Stimulated activated CD8-positive, alpha-beta memory T cell treated with anti-CD3 and anti-CD28 coated beads, Interleukin-7, amount 100 ng/mL, for 48 hours (primary cell): ENCODE results near the gene KIAA1958.
"Not testable (repeated sequence)": the region's sequence is repeated elsewhere in the genome, so short reads cannot be mapped to it uniquely, and the experiment has no call there.

Source experiments
- DNase-seq, 2 donors: peaks; one replicate each; pipeline ENCODE4 v3.0.0-alpha.2; 2020; ENCODE audit warnings: low read depth in 1 of 2; ENCODE audit errors: extremely low read depth in 1 of 2

The KIAA1958 gene

DNA sequence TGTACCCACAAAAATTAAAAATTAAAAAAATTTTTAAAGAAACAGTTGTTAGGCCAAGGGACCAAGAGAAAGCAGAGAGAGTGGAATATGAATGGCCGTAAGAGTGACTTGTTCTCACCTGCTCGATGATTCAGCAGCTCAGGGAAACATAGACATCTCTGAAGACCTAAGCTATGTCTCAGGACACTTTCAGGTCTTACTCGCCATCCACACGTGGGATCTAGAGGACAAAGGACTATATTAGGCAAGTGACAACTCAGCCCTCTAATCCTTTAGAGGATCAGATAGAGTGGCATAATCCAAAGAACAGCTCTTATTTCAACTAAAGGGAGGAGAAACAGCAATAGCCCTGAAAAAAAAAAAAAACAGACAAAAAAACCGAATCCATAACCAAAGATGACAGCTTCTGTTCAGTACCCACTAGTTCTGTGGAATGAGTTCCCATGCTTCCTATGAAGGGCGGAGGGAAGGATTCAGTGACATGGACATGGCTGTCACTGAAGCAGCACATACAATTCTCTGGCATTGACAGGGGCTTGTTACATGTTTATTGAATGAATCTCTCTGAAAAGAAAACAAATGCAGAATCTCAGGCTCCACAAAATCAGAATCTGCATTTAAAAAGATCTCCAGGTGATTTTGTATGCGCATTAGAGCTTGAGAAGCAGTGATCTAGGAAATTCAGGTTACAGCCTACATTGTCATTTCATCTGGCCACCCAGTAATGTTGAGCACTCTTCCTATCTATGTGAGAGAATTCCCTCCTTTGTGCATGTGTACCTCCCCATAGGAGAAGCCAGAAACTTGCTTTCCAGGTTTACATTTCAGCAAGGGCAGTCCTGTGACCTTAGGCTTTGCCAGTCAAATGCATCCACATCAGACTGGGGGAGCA lies 96.0 kb downstream of the KIAA1958 start:
- no peak for DNase-seq

DNA sequence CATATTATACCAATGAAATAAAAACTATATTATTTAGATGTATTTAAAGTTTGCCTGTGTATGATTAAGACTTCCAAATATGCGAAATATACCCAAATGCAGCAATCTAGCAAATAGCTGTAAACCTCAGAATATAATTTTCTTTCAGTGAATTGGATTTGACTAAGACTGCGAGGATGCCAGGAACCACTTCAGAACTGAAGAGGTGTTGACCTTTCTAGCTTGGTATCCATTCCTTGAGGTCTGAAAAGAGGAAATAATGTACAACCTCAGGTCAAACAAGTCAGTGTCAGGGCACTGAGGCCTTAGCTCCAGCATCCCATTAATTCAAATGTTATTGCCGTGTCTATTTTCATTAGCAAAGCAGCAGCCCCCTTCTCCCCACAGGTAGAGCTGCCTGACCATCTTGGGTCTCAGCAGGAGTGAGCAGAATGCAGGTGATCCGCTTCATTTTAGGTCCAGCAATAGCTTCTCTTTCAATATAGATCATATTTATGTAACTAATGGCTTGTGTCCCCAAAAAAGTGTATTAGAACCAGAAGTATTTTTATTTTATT lies 100.0 kb downstream of the KIAA1958 start:
- no peak for DNase-seq

DNA sequence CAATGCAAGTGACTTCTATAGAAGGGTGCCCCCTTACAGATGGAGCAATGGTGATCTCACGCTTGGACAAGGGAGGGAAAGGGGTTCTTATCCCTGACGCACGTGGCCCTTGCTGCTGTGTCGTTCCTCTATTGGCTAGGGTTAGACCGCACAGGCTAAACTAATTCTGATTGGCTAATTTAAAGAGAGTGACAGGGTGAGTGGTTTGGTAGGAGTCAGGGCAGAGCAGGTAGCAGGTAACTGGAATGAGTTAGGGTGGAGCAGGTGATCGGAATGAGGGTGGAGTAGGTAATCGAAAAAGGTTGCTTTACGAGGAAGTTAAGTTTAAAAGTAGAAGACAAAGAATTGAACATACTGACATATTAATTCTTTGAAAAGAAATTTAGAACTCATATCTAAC lies 105.2 kb downstream of the KIAA1958 start:
- DNase-seq: not testable (repeated sequence)

DNA sequence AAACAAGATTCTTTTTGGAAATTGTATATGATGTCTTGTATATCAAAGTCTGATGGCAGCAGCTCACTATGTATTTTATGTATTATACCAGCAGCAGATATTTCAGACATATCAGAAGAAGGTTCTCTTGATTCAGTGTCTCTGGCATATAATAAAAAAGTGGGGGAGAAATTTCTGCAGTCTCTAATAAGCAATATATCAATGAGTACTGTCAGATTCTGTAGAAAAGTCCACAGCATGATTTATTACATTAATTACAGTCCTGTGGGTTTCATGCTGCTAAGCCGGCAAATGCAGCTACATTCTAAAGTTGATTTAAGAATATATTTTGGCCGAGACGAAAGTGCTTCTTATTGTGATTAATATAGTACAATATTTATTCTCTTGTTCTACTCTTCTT lies 113.1 kb downstream of the KIAA1958 start:
- DNase-seq: no peak

DNA sequence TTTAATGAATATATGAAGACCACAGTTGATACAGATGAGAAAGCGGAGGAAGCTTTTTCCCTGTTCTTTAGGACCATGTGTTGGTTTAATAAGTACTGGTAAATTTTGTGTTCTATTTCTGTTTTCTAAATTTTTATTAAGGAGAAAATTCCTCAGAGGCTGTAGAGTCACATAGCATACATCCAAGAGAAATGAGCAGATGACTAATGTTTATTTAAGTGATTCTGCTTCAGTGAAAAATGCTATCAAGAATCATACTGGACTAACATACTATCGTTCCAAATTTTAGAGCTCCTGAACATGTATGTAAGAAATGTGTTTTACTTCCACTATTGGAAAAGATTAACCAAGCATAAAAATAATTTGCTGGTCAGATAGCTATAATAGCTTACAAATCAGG lies 115.0 kb downstream of the KIAA1958 start:
- no peak for DNase-seq

DNA sequence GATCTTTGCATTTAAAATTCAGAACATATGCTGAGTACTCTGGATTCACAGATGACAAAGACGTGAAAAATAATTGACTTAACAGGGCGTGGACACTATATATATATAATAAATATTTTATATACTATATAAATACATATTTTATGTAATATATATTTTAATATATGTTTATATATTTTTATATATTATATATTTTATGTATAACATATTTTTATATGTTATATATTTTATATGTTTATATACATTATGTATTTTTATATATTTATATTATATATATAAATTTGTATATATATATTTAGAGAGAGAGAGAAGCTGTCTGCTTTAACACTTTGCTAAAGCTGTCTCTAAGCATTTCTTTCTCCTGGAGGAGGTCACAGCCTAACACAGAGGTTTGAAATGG lies 118.2 kb downstream of the KIAA1958 start:
- no peak for DNase-seq

DNA sequence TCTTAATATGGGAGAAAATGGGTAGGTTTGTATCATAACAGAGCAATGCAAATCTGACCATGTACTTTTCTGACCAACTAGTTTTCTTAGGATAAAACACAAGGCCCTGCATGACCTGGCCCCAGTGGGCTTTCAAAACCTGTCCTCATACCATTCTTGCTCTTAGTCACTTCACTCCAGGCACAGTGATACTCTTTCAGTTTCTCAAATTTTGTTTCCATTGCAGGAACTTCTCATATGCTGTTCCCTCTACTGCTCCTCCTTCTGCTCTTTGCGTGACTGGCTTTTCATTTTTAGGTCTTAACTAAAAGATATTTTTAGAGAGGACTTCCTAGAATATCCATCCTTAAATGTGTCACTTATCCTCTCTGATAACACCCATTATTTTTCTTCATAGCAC lies 118.9 kb downstream of the KIAA1958 start:
- no peak for DNase-seq

DNA sequence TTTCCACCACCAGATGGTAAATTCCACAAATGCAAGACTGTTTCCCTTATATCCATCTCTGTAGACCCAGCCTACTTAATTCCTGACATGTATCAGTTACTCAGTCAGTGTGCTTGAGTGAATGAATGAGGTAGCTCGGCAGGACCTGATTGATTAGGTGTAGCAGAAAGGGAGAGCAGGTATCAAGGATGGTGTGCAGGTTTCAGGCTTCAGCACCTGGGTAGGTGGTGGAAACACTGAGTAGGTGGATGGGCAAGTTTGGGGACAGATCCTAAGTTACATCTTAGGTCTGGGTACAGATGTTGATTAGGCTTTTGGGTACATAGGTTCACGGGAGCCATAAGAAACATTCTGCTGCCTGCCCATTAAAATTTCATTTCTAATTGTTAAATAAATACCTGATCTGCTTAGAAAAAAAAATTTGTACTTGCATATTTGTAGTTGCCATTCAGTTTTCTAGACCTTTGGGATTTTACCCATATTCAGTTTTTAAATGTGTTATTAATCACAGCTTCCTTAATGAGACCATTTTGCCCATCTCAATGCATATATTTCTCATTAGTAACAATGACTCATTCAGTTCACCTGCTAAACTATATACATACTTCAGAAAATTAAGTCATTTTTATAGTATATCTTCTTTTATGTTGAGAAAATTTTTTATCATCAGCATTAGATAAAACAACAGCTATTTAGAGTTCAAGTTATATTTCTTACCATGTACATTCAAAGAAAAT lies 119.5 kb downstream of the KIAA1958 start:
- DNase-seq: no peak

DNA sequence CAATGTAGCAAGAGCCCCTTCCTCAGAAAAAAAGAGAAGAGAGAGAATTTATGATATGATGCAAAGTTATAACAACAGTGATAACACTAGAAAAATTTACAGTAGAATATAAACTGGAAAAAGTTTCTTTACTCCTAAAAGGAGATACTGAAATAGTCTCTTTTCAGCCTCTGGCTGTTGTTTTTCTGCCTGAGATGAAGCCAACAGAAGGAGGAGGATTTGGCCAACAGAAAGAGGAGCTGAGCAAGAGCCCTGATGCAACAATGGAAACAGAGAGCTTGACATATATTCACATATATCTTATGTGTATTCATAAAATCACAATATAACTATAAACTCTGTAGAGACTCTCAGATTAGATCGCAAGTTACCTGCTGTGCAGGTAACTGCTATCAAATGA lies 122.2 kb downstream of the KIAA1958 start:
- no peak for DNase-seq

DNA sequence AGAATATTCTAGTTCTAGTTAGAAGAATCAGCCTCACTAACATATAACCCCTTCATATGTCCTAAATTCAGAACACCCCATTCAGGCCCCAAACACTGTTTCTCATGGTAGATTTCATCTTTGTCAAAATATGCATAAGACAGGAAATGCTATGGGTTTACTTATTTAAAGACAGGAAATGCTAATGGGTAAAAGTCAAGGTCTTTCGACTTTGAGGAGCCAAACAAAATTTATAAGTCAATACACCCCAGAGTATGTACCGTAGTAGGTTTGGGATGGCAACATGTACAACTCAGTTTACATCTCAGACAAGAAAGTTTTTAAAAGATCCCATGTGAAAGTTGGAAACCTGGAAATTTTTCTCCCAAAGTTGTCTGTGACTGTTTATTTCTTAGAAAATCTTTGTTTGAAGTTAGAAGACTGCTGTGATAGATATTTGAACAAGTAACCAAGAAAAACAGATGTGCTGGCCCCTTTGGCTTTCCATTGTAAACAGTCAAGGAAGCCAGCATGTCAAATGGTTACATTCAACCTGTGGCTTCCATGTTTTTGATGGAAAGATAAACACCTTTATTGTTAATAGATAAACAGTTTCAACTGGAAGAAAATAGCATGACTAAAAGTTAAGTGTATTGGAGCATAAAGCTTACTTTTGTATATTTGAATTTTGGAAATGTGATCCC lies 129.1 kb downstream of the KIAA1958 start:
- DNase-seq: no peak

DNA sequence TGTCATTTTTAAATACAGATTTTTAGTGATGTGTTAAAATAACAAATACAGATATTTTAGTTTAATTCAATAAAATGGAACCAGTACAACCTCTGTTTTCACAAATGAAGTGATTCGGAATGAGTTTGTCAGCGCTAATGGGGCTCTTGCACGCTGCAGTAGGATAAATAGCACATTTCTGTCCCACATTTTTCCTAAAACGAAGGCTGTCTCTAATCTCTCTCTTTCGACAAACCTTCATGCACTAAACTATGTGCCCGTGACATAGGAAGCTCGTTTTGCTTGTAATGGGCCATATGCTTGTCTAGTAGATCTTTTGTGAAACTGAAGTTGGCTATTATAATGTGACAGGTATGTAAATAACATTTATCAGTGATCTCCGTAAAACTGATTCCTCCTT lies 130.7 kb downstream of the KIAA1958 start:
- no peak for DNase-seq

DNA sequence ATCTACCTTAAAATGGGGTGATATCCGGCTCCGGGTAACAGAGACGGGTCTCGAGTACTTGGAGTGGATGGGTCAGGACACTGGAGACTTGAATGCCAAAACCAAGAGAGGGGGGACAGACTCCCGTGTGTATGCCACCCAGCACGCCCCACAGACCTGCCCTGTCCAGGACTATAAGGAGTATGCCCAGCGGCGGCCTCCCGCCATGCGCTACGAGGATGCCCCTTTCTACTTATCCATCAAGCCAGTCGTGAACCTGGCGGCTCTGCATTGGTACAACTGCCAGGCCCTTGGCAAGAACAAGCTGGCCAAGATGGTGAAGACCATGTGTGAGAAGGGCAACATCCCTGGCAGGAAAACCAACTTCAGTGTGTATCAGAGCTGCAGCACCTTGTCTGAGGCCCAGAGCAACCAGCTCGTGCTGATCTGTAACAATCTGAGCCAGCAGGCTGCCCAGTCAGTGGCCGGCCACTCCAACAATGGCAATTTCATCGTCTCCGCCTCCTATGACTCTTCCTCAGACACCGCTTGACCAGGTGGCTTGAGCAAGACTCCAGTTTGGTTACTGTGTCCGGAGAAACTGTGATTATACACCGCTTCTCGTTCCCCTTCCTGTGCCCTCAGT lies 131.9 kb downstream of the KIAA1958 start:
- no peak for DNase-seq

DNA sequence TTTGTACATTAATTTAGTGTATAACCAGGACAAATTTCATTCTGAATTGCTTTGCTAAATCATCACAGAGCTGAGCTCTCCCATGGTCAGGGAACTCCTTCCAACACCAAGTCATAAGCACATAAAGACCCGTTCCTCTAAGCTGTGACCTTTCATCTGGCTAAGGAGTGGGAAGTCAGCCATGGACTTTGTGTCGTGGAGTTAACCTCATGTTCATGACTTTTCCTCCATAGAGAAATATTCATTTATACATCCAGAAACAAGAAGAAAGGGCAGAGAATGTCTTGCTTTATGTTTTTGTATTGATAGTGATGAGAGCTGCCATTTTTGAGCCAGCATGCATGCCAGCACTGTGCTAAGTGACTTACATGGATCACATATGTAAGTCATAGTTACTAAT lies 133.8 kb downstream of the KIAA1958 start:
- DNase-seq: no peak

DNA sequence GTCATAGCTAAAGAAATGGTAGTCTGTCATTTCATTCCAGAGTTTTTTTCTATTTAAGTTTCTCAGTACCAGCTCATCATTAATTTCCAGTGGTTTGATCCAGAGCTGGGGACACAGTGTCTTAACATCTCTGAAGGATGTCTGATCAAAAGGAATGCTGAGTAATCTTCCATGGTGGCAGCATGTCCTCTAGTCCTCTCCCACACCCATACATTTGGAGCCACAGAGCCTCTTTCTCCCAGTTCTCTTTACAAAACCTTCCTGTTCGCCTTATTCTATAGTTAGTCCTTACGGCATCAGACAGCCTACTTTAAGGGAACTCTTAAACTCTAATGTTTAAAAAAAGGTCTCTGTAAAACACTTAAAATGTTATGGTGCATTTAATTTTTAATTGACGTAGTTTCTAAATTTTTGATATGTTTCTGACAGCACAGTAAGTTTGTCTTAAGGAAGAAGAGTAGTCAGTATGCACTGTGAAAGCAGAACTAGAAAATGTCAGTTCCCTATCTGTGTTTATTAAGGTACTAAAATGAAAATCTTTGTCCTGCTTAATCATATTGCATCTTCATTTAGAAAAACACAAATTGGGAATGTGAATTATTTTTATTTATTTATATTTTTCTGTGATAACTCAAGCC lies 134.5 kb downstream of the KIAA1958 start:
- no peak for DNase-seq

DNA sequence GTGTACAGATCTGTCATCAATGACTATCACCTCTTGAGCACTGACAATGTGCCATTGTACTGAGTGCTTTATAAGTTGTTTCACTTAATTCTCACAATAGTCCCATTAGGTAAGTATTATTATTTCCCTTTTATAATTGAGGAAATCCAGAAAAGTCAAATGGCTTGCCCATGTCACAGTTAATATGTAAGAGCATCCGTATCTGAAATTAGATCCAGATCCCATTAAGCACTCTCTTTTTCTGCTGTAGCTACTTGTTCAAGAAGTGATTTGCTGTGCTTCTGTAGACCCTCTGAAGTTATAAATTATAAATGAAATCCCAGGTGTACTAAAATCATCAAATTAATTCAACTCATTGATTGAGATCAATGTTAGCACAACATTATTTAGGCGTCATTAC lies 136.6 kb downstream of the KIAA1958 start:
- DNase-seq: no peak

DNA sequence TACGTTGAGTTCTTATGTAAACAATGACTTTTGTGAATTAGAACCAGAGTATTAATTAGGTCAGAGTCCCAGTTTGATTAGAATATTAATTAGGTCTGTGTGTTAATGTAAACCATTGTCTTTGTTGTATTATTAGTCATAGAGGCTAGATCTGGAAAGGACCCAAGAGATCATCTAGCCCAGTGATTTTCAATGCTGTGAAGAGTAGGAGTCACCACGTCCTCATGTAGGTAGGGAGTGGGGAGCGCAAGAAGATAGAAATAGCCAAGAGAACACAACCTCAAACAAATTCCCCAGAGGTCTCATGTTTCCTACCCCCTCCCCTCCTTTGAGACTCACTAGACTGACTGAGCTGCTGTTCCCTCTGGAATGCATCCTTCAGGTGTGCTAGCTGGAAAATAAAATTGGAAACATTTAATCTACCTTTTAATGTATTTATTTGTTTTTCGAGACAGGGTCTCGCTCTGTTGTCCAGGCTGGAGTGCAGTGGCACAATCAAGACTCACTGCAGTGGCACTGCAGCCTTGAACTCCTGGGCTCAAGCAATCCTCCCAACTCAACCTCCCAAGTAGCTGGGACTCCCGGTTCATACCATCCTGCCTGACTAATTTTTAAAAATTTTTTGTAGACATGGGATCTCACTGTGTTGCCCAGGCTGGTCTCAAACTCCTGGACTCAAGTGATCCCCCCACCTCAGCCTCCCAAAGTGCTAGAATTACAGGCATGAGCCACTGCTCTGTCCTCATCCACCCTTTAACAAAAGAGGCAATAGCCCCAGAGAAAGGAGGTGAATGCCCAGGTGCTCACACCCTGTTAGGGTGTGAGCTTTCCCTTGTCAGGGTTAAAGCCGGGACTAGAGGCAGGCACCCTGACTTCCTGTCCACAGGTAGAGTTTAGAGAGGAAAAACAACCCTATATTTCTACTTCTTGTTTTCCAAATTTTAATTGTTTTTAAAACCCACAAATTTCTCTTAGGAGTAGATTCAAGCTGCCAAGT lies 138.4 kb downstream of the KIAA1958 start:
- DNase-seq: no peak

DNA sequence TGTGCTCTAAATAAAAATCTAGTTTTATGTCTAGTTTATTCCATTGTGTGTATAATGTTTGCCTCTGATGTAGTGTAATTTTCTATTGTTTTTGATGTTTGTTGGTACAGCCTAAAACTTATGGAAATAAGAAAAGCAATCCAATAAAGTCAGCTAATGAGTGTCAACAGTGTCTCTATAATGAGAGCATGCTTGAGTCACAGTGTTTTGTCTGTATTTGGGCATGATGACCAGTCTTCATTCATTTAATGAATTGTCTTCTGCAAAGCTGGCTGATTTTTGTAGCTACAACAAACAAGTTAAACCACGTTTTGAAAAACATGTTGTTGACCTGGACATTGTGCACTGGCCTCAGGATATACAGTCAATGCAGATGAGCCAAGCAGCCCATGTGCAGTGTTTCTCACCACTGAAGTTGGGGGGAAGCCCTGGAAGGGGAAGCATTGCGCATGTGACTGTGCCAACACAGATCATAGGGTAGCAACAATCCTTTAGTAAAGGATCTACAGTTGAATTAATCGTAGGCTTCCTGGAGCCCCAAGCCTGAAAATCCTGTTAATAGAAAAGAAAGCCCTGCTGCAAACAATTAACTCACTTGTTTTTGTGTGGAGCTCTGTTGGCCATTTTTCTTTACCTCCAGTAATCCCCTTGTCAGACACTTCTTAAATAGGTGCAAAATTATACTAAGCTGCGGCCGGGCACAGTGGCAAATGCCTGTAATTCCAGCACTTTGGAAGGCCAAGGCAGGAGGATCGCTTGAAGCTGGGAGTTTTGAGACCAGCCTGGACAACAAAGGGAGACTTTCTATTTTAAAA lies 143.3 kb downstream of the KIAA1958 start:
- DNase-seq: no peak

DNA sequence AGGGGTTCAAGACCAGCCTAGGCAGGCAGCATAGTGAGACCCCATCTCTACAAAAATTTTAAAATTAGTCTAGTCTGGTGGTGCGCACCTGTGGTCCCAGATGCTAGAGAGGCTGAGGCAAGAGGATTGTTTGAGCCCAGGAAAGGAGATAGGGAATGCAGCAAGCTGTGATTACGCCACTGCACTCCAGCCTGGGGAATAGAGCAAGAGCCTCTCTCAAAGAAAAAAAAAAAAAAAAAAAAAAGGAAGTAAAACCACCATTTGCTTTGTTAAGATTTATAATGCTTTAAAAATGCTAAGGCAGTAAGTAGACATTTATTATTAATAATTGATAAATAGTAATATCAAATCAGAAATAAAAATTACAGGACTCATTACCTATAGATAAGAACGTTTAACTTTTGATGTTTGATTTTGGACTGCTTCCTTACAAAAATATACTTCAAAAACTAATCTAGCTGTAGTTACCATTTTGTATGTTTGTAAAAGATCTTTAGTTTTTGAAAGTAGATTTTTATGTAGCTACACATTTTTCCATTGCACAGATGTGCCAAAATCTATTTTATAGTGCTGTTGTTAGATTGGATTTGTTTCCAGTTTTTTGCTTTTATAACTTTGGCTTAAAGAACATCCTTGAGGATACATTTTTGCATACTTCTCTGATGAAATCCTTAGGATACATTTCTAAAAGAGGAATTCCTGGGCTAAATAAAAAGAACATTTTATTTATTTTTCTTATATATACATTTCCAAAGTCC lies 144.9 kb downstream of the KIAA1958 start:
- no peak for DNase-seq
